Spleen (tissue), 11 donors: ENCODE measurements around the gene MYF5. TPM values are rescaled to one million over a fixed set of nuclear protein-coding genes. Genes with fewer than 3 reads are reported as not detected.

Experiments
- DNase-seq: peaks from one replicate; pipeline ENCODE4 v3.0.0-alpha.2; 2020
- H3K27ac ChIP-seq, 8 donors: fragments of 200-600 bp; sonication (generic) in 7 of 8; 1 replicate in 4 of 8; 2 replicates in 4 of 8; pipeline versions ENCODE4 v1.5.0 to v1.8.0; 2016 to 2021; ENCODE audit warnings: inconsistent platforms in 4 of 8, mild to moderate bottlenecking in 4 of 8, moderate library complexity in 1 of 8
- H3K27me3 ChIP-seq, 7 donors: fragments of 200-600 bp; sonication (generic) in 6 of 7; replicated peaks in 1 of 7; 1 replicate in 4 of 7; 2 replicates in 3 of 7; pipeline versions ENCODE4 v1.5.0 to v1.8.0; 2016 to 2021; ENCODE audit warnings: inconsistent platforms in 3 of 7, mild to moderate bottlenecking in 1 of 7
- H3K36me3 ChIP-seq, 6 donors: fragments of 200-600 bp; sonication (generic) in 5 of 6; 1 replicate in 4 of 6; 2 replicates in 2 of 6; pipeline versions ENCODE4 v1.5.0 to v1.8.0; 2016 to 2021; ENCODE audit warnings: inconsistent platforms in 2 of 6
- H3K4me1 ChIP-seq, 6 donors: fragments of 200-600 bp; sonication (generic) in 5 of 6; 1 replicate in 3 of 6; 2 replicates in 3 of 6; pipeline versions ENCODE4 v1.5.0 to v1.8.0; 2016 to 2021; ENCODE audit warnings: inconsistent platforms in 3 of 6
- H3K4me3 ChIP-seq, 8 donors: fragments of 200-600 bp; sonication (generic) in 7 of 8; 1 replicate in 4 of 8; 2 replicates in 4 of 8; pipeline versions ENCODE4 v1.5.0 to v1.8.0; 2016 to 2021; ENCODE audit warnings: inconsistent platforms in 4 of 8, mild to moderate bottlenecking in 4 of 8, moderate library complexity in 2 of 8
- H3K9me3 ChIP-seq, 8 donors: fragments of 200-600 bp; sonication (generic) in 7 of 8; 1 replicate in 4 of 8; 2 replicates in 4 of 8; pipeline versions ENCODE4 v1.5.0 to v1.8.0; 2016 to 2021; ENCODE audit warnings: inconsistent platforms in 4 of 8
- POLR2A ChIP-seq, 3 donors: fragments of 450-650 bp; IDR thresholded peaks; one replicate each; pipeline ENCODE4 v1.5.1; 2017; ENCODE audit warnings: antibody characterized with exemption in 3 of 3, mild to moderate bottlenecking in 1 of 3
- POLR2AphosphoS5 ChIP-seq, 3 donors: sonication (generic); formaldehyde crosslinking; IDR thresholded peaks; one replicate each; pipeline ENCODE4 v1.5.1; 2017; ENCODE audit warnings: antibody characterized with exemption in 3 of 3
- WGBS, 5 donors: extraction: QIAGEN DNeasy Blood & Tissue Kit in 3 of 5; methylation state at CpG; one replicate each; pipeline versions ENCODE4 v1.1.5 to v1.1.7; 2013 to 2018; 5-methylcytosine and 5-hydroxymethylcytosine counted together
- intact Hi-C: fragments of 100-400 bp; cut with DNase I; formaldehyde crosslinking; loops from one replicate; pipeline ENCODE4 v1.15.0; 2023; ENCODE audit warnings: low total_unique reads
- polyA plus RNA-seq, 3 donors: library from polyadenylated mRNA; stranded (reverse); fragments of 200-250 nt; gene quantifications; one replicate each; pipeline ENCODE4 v1.2.1, GENCODE V29; 2013
- total RNA-seq, 7 donors: library from RNA; depleted of rRNA in 3 of 7; stranded (reverse); fragments of >200 nt in 3 of 7; fragmentation: NEBNext Ultra II Directional in 4 of 7; extraction: Animal tissue kit (Norgen Biotek cat#: 25700) in 4 of 7; gene quantifications; one replicate each; pipeline versions ENCODE4 v1.1.0 to v1.2.1, GENCODE V29; 2016 to 2021
- TF ChIP-seq, protein P1 (sequence below), 11 experiments: fragments of 200-600 bp in 7 of 11; fragments of 450-650 bp in 4 of 11; sonication (generic) in 4 of 11; IDR thresholded peaks in 8 of 11; conservative IDR thresholded peaks in 3 of 11; 1 replicate in 7 of 11; 2 replicates in 4 of 11; pipeline versions ENCODE4 v1.4.0 to v1.8.0; 2016 to 2021; ENCODE audit warnings: antibody characterized with exemption in 11 of 11, inconsistent platforms in 4 of 11, mild to moderate bottlenecking in 1 of 11
- donor health status: healthy with polysubstance abuse.
- donor health status: DM: no; HTN: no; CAD: no; lungs with moderate emphysema.
- donor health status: DM: no; HTN: no; CAD: no.
- donor health status: Bipolar disorder and iron deficiency.
- donor health status: healthy.
- donor health status: DM: no; HTN: no; CAD: no.
- donor health status: DM: yes; HTN: yes; CAD: no.

The MYF5 gene
- total and polyA plus RNA-seq, 10 donors: not detected

DNA sequence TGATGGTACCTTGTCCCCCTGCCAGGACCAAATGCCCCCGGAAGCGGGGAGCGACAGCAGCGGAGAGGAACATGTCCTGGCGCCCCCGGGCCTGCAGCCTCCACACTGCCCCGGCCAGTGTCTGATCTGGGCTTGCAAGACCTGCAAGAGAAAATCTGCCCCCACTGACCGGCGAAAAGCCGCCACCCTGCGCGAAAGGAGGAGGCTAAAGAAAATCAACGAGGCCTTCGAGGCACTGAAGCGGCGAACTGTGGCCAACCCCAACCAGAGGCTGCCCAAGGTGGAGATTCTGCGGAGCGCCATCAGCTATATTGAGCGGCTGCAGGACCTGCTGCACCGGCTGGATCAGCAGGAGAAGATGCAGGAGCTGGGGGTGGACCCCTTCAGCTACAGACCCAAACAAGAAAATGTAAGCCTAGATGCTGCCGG, 8.9 kb upstream of the MYF5 start:
- H3K4me3 ChIP-seq: no peak overlapping the region
- peaks cover 0 to 8% (median 7%) of the 10 kb centered on the region in 6 donors for H3K4me1 ChIP-seq
- 22 to 44% (median 26%) methylated on average over 12 to 21 of the region's 21 CpGs for WGBS, 5 donors
- no peak for DNase-seq
- peaks cover 0 to 55% (median 19%) of the 10 kb centered on the region in 7 donors for H3K27me3 ChIP-seq
- no peak overlapping the region for H3K27ac ChIP-seq
- H3K36me3 ChIP-seq: no peaks in the 10 kb centered on the region
- no peak for TF ChIP-seq POLR2A (IDR thresholded peaks at IDR 0.05)
- TF ChIP-seq, protein P1, sequence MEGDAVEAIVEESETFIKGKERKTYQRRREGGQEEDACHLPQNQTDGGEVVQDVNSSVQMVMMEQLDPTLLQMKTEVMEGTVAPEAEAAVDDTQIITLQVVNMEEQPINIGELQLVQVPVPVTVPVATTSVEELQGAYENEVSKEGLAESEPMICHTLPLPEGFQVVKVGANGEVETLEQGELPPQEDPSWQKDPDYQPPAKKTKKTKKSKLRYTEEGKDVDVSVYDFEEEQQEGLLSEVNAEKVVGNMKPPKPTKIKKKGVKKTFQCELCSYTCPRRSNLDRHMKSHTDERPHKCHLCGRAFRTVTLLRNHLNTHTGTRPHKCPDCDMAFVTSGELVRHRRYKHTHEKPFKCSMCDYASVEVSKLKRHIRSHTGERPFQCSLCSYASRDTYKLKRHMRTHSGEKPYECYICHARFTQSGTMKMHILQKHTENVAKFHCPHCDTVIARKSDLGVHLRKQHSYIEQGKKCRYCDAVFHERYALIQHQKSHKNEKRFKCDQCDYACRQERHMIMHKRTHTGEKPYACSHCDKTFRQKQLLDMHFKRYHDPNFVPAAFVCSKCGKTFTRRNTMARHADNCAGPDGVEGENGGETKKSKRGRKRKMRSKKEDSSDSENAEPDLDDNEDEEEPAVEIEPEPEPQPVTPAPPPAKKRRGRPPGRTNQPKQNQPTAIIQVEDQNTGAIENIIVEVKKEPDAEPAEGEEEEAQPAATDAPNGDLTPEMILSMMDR (IDR thresholded peaks at IDR 0.05 in 8 of 11, conservative IDR thresholded peaks at IDR 0.05 in 3 of 11): no peak
- TF ChIP-seq POLR2AphosphoS5 (IDR thresholded peaks at IDR 0.05): no peak
- no peaks in the 10 kb centered on the region for H3K9me3 ChIP-seq
- intact Hi-C loops: no loop called here

DNA sequence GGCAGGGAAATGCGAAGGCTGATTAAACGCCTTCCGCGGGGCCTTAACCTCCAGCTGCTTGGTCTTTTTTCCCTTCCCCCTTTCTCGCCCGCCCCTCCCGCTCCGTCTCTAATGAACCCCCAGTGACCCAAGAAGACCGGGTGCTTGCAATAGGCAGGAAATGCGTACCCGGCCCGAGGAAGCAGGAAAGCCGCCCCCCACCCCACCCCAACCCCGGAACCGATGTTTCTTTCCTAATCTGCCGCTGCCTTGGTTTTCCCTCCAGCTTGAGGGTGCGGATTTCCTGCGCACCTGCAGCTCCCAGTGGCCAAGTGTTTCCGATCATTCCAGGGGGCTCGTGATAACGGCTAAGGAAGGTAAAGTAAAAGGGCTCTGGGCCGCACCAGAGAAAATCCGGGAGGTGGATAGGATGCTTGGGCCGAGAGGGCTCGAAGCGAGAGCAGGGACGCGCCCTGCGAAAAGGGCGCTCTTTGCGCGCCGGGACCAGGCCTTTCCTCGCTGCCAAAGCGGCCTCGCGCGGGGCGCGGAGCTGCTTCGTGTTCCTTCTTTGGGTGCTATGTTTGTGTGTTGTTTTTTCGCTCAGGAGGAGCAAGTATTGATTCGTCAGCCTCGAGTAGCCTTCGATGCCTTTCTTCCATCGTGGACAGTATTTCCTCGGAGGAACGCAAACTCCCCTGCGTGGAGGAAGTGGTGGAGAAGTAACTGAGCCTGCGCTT, 8.3 kb upstream of the MYF5 start:
- WGBS, 5 donors: 3 to 9% (median 5%) methylated on average over 39 to 50 of the region's 50 CpGs

DNA sequence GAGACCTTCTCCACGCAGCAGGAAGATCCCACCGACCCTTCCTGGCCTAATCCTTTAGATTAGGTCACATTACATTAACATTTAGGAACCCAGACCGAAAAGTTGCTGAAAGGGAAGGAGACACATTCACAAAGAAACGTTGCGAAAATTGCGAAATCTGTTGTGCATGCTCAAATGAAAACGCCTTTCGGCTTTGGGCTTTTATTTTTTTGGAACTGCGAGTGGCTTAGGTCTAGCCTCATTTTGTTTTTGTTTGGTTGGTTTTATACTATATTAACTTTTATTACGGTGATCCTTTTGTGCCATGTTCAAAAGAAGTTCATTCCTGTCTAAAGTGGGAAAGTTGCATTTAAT, 7.8 kb upstream of the MYF5 start:
- no peaks in the 10 kb centered on the region for H3K9me3 ChIP-seq
- no peak for DNase-seq
- H3K36me3 ChIP-seq: no peaks in the 10 kb centered on the region
- H3K27me3 ChIP-seq: peaks cover 0 to 65% (median 19%) of the 10 kb centered on the region in 7 donors
- no peak overlapping the region for H3K27ac ChIP-seq
- WGBS, 5 donors: 19 to 36% (median 29%) methylated on average over 10 of the region's 10 CpGs
- TF ChIP-seq POLR2A (IDR thresholded peaks at IDR 0.05) (no peak), POLR2AphosphoS5 (IDR thresholded peaks at IDR 0.05) (no peak)
- TF ChIP-seq, protein P1 (IDR thresholded peaks at IDR 0.05 in 8 of 11, conservative IDR thresholded peaks at IDR 0.05 in 3 of 11): no peak
- peaks cover 0 to 8% (median 7%) of the 10 kb centered on the region in 6 donors for H3K4me1 ChIP-seq
- intact Hi-C loops: no loop called here
- H3K4me3 ChIP-seq: peak overlapping the region in 1 of 8 donors; percentile 37

More for the DNA sequence above, 8.3 kb upstream of the MYF5 start:
- TF ChIP-seq POLR2A (IDR thresholded peaks at IDR 0.05): no peak
- TF ChIP-seq, protein P1 (IDR thresholded peaks at IDR 0.05 in 8 of 11, conservative IDR thresholded peaks at IDR 0.05 in 3 of 11): no peak
- H3K4me1 ChIP-seq: peaks cover 0 to 8% (median 7%) of the 10 kb centered on the region in 6 donors
- H3K27me3 ChIP-seq: peaks cover 0 to 60% (median 19%) of the 10 kb centered on the region in 7 donors
- peak overlapping the region in 1 of 8 donors; percentile 37 for H3K4me3 ChIP-seq
- intact Hi-C loops: no loop called here
- no peak overlapping the region for H3K27ac ChIP-seq
- no peaks in the 10 kb centered on the region for H3K9me3 ChIP-seq
- DNase-seq: no peak
- H3K36me3 ChIP-seq: no peaks in the 10 kb centered on the region

DNA sequence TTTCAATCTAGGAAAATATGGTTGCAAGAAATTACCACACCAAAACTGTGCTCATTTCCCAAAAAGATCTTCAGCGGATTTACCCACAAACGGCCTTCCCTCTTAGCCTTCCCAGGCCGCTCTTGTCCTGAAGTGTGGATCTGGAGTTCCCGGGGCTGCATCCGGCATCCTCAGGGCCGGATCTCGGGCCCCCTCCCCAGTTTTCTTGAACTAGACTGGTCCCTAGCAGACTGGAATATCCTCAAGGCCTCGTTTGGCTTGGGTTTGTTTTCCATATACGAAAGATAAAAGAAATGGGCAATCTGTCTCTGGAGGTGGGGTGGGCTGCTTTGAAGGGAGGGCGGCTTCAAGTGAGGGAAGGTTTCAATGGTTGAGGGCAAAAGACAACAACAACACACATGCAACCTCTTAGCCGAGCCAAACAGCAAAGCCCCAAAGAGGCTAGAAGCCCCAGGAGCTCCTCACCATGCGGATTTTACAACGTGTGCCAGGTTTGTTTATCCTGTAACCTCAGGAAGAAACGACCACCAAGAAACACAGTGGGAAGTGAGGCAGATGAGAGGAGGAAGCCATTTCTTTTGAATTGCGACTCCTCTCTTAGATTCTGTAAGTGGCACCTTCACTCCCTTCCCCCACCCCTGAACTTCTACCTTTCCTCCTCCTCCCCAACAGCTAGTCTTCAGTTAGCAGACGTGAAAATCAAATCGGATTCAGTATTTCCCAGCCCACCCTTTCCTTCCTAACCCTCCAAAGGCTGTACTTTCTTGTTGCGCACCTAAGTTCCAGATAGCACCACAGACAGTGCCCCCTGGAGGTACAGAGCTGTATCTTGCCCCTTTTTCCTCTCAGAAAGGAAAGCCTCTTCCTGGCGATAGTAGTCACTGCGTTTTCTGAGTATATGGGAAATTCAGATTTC, 6.6 kb upstream of the MYF5 start:
- Histone ChIP-seq H3K9me3 (no peaks in the 10 kb centered on the region), H3K36me3 (no peaks in the 10 kb centered on the region), H3K27me3 (peaks cover 0 to 76% (median 19%) of the 10 kb centered on the region in 7 donors), H3K4me3 (no peak overlapping the region), H3K27ac (no peak overlapping the region), H3K4me1 (peaks cover 0 to 8% (median 7%) of the 10 kb centered on the region in 6 donors)
- DNase-seq: no peak
- WGBS, 5 donors: 46 to 62% (median 58%) methylated on average over 20 of the region's 20 CpGs
- intact Hi-C loops: no loop called here
- TF ChIP-seq, protein P1 (IDR thresholded peaks at IDR 0.05 in 8 of 11, conservative IDR thresholded peaks at IDR 0.05 in 3 of 11): no peak
- TF ChIP-seq POLR2AphosphoS5 (IDR thresholded peaks at IDR 0.05): no peak
- no peak for TF ChIP-seq POLR2A (IDR thresholded peaks at IDR 0.05)
